ENCODE results near the gene PODNL1.

GRCh38 chr19:13965377-13965896 lies 27.2 kb upstream of the PODNL1 start:
- TF ChIP-seq CTCF (IDR thresholded peaks at IDR 0.05) (no peak), POLR2A (IDR thresholded peaks at IDR 0.05) (no peak)

Measured in breast epithelium (tissue), 3 donors.